NB4 (cell line): ENCODE measurements around the gene ZSCAN16.
"Not testable (repeated sequence)": the region's sequence is repeated elsewhere in the genome, so short reads cannot be mapped to it uniquely, and the experiment has no call there.

ENCODE experiments used
- DNase-seq: peaks from one replicate; pipeline ENCODE4 v3.0.0; 2010; ENCODE audit warnings: low read depth
- H3K4me3 ChIP-seq: one replicate; pipeline ENCODE4 v1.5.1; 2011; ENCODE audit warnings: mild to moderate bottlenecking, low read depth, low read length, moderate library complexity
- CTCF ChIP-seq: IDR thresholded peaks from one replicate; pipeline ENCODE4 v1.5.1; 2012; ENCODE audit warnings: low read depth, low read length
- MAX ChIP-seq: IDR thresholded peaks from 2 replicates; pipeline ENCODE4 v1.6.1; 2011; ENCODE audit warnings: low read depth, low read length
- MYC ChIP-seq: IDR thresholded peaks from 2 replicates; pipeline ENCODE4 v1.6.1; 2011; ENCODE audit warnings: low read depth, low read length
- POLR2A ChIP-seq: IDR thresholded peaks from 2 replicates; pipeline ENCODE4 v1.6.1; 2011; ENCODE audit warnings: mild to moderate bottlenecking; ENCODE audit not compliant: insufficient read length; ENCODE audit errors: extremely low read depth

Gene ZSCAN16

GRCh38 chr6:28089054-28089453 is 35.4 kb upstream of the ZSCAN16 start:
- DNase-seq, result no peak
- no peak overlapping the region for H3K4me3 ChIP-seq
- TF ChIP-seq POLR2A, result no peak
- no peak for TF ChIP-seq MAX
- no peak for TF ChIP-seq MYC
- TF ChIP-seq CTCF, result no peak

- no peak overlapping the region for H3K4me3 ChIP-seq
- DNase-seq, result no peak
- TF ChIP-seq MYC (no peak), POLR2A (no peak), MAX (no peak), CTCF (no peak)
Measured at GRCh38 chr6:28090917-28091586, 33.4 kb upstream of the ZSCAN16 start.

GRCh38 chr6:28102222-28102621 is 22.2 kb upstream of the ZSCAN16 start:
- not testable (repeated sequence) for H3K4me3 ChIP-seq, DNase-seq

GRCh38 chr6:28102699-28103098 is 21.7 kb upstream of the ZSCAN16 start:
- not testable (repeated sequence) for DNase-seq, H3K4me3 ChIP-seq

GRCh38 chr6:28104392-28105244 is 19.8 kb upstream of the ZSCAN16 start:
- TF ChIP-seq POLR2A (peak; percentile 94), CTCF (peak; percentile 32), MAX (peak; percentile 73), MYC (peak; percentile 61)
- peak overlapping the region; percentile 73 for H3K4me3 ChIP-seq
- DNase-seq, result peak; percentile 93

GRCh38 chr6:28105245-28105639 is 19.2 kb upstream of the ZSCAN16 start:
- DNase-seq, result peak; percentile 72
- peak overlapping the region; percentile 73 for H3K4me3 ChIP-seq
- peak; percentile 15 for TF ChIP-seq CTCF
- no peak for TF ChIP-seq MAX

- H3K4me3 ChIP-seq, result no peak overlapping the region
- TF ChIP-seq MAX (no peak), POLR2A (no peak), CTCF (no peak), MYC (no peak)
- DNase-seq, result no peak
Measured at GRCh38 chr6:28107506-28107905, 16.9 kb upstream of the ZSCAN16 start.
